HG02759 (cell line): ENCODE results near the gene SLC10A3.
"Not testable (repeated sequence)": the region's sequence is repeated elsewhere in the genome, so short reads cannot be mapped to it uniquely, and the experiment has no call there.

Experiments
- ATAC-seq: cut with Tn5 transposase; IDR thresholded peaks from one replicate; pipeline ENCODE4 v1.9.1; 2021; ENCODE audit warnings: mild to moderate bottlenecking, moderate library complexity; ENCODE audit not compliant: unreplicated experiment

SLC10A3 gene

DNA sequence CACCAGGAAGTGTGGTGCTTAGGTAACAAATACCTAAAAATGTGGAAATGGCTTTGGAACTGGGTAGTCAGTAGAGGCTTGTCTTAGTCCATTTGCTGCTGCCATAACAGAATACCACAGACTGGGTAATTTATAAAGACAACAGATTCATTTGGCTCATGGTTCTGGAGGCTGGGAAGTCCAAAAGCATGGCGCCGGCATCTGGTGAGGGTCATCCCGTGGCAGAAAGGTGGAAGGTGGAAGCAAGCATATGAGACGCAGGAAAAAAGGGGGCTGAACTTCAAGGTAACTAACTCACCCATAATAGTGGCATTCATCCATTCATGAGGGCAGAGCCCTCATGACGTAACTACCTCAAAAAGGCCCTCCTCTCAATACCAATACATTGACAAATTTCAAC is 19.0 kb upstream of the SLC10A3 start:
- ATAC-seq, result no peak

DNA sequence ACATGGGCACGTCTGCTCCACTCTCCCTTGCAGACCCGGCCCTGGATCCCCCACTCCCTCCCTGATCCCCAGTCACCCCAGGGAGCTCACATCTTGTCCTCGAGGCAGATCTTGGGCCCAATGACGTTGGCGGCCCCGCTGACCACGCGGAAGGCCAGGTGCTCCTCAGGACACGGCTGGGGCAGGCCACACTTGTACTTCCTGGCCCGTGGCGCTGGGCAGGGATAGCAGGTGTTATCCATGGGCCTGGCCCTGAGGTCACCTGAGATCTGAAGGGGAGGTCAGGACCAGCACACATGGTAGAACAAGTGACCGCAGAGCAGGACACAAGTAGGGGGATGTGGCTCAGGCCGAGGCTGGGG is 17.9 kb upstream of the SLC10A3 start:
- no peak for ATAC-seq

DNA sequence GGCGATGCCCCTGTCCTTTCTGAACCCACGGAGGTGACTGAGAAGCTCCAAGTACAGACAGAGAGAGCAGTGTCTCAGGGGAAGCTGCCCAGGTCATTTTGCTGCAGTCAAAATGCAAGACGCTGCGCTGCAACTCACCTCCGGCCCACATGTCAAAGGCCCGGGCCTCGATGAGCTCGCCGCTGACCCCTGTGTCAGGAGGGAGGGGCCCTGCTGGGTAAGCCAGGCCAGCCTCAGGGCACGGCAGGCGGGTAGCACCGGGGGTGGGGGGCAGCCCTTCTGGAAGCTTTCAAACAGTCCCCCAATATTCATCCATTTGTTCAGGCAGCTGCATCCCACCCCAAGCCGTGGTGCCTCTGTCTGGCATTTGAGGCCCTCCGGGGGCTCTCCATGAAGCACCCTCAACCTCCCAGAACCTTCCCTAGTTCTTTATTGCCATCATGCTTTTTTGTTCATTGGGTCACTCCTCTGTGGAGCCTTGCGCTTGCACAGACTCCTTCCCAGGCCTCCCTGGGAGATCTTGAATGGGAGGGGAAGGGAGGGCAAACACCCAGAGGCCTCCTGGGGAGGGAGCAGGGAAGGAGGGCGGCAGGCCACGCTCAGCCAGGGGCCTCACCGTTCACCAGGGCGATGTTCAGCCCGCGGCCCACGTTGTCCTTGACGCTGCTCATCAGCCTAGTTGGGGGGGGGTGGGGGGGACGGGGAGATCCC is 17.4 kb upstream of the SLC10A3 start:
- ATAC-seq, result no peak

DNA sequence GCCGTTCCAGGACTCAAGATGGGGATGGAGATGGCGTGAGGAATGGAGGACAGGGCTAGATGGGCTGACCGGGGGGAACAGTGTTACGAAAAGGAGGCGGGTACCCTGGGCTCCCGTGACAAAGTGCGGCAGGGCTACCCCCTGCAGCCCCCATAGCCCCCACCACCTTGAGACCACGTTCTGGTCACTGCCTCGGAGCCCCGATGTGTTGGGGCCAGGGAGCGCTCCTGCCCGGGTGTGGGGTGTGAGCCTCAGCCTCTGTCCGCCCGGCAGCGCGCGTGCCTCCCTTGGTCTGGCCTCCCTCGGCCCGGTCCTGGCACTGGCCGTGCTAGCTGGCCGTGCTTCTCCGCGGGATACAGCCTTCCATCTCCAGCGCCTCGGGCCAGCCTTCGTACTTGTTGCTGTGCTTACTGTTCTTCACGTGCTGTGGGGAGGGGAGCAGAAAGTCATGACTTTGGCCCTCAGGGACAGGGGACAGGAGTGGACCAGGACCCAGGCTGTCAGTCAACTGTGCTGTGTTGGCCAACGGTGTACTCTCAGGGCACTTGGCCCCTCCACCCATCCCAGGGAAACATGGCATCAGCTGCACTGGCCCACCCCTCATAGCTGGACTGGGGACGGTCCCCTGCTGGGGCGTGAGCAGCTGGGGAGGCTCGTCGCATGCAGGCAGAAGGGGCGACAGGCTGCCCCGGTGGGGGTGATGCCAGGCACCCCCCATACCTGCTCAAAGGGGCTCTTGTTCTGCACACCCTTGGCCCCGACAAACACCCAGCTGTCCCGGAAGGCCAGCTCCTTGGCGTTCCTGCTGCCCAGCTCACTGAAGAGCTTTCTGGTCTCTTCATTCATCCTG is 16.3 kb upstream of the SLC10A3 start:
- ATAC-seq, result no peak

DNA sequence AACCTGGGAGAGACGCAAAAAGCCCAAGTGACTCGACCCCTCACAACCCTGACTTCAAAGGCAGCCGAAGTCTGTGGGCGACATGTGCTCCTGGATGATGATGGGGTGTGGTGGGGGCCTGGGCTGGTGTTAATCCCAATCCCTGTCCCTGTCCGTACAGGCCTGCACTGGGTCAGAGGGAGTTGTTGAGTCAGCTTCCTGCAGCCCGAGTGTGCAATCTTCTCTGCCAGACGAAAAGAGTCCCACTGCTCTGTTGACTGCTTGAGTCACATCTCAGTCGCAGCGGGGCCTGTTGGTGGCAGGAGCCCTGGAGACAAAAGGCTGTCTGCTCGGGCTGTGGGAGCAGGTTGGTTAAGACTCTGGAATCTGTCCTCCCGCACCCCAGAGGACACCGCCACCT is 15.3 kb upstream of the SLC10A3 start:
- no peak for ATAC-seq

DNA sequence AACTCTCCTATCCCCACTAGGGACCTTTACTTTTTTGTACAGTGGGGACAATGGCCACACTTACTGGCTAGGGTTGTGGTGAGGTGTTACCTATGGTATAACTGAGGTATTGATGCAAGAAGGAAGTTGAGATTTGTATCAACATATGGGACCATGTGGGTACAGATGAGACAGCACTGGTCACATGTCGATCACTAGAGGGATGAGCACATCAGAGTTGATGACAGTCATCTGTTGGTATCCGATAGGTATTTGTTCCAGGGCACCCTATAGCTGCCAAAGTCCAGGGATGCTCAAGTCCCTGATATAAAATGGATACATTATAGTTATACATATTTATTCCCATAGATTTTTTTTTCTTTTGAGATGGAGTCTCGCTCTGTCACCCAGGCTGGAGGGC is 12.6 kb upstream of the SLC10A3 start:
- ATAC-seq, result no peak

DNA sequence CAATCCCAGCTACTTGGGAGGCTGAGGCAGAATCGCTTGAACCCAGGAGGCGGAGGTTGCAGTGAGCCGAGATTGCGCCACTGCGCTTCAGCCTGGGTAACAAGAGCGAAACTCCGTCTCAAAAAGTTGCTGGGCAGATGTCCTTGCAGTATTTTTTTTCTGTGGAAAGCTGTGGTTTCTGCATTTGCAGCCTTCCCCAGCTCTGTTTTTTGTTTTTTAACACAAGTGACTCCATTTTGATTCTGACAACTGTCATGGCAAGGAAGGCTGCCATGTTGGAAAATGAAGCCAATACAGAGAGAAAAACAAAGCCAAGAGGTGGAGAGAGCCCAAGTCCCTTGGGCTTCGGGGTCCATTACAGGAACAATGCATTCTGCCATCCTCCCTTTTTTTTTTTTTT is 11.7 kb upstream of the SLC10A3 start:
- no peak for ATAC-seq

DNA sequence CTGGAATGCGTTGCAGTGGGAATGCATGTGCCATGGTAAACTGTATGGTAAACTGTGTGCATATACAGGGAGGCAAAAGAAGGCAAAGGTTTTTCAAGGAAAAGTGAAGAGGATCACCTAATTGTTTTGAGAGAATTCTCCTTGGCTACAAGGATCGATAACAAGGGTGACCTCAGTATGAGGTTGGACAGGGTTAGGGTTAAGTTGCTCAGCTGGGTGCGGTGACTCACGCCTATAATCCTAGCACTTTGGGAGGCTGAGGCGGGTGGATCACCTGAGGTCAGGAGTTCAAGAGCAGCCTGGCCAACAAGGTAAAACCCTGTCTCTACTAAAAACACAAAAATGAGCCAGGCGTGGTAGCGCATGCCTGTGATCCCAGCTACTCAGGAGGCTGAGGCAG is 11.0 kb upstream of the SLC10A3 start:
- ATAC-seq, result not testable (repeated sequence)

DNA sequence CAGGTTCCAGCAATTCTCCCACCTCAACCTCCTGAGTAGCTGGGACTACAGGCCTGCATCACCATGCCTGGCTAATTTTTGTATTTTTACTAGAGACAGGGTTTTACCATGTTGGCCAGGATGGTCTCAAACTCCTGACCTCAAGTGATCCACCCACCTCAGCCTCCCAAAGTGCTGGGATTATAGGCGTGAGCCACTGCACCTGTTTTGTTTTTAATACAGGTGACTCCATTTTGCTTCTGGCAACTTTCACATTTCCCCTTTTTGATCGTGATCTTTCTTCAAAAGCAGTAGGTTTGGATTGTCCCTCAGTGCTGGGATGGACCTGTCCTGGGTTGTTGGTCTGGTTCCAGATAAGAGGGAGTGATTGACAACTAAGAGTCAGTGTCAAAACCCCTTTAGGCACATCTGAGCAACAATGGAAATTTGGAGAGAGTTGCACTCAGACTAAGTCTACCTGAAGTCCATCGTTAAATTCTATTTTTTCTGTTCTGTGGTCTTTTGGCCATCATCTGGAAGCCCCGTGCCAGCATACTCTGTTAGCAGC is 6.2 kb upstream of the SLC10A3 start:
- not testable (repeated sequence) for ATAC-seq

DNA sequence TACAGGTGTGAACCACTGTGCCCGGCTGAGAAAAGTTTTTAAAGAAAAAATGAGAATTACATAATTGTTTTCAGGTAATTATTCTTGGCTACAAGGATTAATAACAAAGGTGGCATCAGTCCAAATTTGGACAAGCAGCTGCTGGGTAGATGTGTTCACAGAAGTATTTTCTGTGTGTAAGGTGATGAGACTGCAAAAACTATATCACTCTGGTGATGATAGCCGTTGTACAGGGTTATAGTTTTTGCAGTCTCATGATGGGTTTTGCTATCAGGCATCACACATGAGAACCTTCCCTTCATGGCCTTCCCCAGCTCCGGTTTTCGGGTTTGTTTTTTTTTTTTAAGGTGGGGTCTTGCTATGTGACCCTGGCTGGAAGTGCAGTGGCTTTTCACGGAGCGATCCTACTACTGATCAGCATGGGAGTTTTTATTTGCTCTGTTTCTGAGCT is 5.1 kb upstream of the SLC10A3 start:
- ATAC-seq, result no peak

DNA sequence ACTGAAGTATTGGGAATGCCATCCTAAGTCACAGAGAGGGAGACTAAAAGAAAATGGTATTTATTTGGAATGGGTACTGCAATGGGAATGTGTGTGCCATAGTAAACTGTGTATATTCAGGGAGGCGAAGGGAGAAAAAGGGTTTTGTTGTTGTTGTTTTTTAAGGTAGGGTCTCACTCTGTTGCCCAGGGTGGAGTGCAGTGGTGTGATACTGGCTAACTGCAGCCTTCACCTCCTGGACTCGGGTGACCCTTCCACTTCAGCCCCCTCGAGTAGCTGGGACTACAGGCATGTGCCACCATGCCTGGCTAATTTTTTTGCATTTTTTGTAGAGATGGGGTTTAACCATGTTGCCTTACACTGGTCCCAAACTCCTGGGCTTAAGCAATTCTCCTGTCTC is 4.3 kb upstream of the SLC10A3 start:
- ATAC-seq, result no peak

DNA sequence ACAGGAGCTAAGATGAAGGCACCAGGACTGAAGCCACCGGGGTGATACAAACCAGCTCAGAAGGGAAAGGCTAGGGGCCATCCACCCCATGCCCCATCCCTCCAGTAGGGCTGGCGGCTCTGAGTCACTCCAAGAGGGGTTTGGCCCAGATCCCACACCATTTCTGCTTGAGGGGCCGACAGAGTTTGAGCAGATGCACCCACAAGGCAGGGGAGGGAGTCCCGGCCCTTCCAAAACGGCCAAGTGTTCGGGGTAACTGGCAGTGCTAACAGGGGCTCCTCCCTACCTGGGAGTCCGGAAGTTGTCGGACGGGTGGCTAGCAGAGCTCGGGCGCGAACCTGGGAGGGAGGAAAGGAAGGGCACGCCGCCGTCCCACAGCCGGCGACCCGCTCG is 412 bp downstream of the SLC10A3 start:
- ATAC-seq, result peak; percentile 26

DNA sequence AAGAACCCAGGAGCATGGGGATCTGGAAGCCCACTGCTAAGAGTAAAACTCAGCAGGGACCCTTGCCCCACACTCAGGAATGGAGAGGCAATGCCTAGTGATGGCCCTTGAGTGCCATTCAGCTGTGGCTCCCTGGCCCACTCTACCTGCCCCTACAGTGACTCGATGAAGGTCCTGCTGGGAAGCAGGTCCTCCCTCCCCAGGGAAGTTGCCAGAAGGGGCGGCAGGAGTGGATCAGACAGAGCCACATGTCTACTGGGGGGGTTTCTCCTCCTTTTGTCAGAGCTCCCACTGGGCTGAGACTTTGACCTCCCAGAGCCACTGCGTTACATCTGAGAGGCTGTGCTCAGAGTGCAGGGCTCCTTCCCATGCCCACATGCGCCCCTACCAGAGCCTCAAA is 1.2 kb downstream of the SLC10A3 start:
- ATAC-seq, result no peak

DNA sequence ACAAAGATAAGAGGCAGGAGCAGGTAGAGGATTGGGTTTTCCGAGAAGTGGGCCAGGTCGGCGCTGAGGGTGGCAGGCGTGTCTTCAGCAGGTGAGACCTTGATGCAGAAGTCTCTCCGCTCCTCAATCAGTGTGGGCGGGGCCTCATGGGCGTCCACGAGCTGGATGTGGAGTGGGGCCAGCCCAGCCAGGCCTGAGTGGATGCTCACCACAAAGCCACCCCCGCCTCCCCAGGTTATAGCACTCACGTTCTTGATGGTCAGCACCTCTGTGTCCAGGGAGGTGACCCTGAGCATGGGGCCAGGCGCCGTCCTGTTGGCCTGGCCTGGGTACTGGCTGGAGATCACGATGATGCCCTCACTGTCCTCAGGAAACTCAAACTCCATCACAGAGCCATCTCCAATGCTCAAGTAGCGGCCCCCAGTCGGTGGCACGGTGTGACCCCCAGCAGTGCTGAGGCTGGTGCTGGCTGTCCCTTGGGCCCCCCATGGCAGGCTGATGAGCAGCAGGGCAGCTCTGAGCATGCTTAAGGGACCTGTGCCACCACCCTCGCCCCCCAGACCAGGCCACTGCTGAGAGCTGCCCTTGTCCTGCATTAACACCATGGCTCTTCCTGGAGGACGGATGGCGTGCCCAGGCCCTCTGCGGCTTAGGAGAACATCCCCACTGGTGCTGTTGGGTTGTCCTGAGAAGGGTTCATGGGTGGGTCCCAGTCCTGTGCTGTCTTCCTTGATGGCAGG is 1.9 kb downstream of the SLC10A3 start:
- no peak for ATAC-seq

DNA sequence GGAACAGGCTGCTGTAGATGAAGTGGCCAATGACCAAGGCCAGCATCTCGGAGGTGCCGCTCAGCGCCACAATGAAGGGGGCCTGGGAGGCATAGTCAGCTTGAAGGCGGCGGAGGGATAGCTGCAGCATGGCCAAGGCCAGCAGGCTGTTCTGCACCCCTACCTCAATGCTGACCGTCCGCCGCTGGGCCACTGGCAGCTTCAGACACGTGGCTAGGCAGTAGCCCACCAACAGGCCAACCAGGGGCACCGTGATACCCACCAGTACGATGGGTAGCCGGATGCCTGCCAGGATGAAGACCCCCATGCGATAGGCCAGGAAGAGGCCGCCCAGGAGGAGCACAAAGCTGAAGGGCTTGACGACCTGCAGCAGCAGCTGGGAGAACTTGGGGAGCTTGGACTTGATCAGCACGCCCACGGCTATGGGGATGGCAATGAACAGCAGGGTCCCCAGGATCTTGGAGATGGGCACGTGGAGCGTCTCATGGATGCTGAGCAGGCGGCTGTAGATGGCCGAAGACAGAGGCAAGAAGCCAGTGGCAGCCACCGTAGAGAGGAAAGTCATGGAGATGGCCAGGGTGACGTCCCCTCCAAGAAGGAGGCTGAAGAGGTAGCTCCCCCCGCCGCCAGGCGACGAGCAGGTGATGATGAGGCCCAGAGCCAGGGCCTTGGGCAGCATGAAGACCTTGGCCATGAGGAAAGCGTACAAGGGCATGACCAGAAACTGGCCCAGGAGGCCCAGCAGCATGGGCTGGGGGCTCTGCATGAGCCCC is 2.7 kb downstream of the SLC10A3 start:
- no peak for ATAC-seq

DNA sequence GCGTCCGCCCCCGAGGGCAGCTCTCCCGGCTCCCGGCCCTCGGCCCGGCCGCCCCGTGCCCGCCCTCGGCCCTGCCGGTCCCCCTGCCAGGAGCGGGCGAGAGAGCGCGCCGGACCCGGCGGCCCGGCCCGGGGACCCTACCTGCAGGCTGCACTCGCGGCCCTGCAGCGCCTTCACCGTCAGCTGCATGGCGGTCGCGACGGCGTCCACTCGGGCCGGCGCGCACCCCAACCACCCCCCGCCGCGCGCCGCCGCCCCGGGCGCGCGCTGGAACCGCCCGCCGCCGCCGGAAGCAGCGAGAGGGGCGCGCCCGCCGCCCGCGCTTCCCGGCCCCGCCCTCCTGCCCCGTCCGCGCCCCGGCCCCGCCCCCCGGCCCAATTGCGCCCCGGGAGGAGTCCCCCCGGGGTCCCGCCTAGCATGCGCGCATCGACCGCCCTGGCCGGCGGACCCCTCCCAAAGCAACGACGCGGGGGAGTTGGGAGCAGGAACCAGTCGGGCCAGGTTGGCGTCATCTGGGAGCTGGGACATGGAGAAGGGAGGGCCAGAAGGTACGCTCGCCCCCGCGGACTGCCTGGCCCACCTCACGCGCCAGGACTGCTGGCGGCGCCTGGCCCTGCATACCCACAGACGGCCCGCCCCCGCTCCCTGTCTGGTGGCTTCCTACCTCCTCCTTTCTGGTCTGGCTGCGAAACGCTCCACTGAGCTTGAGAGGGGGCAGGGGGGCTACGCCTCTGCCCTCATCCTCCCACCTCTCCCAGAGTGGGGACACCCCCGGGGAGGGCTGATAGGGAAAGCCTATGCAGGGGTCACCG is 3.8 kb downstream of the SLC10A3 start, which contains the start of gene UBL4A:
UBL4A (minus strand) TSS at position 220 of the 812 bp plus-strand sequence; CDS start at position 189, 31 bp downstream.
- peak; percentile 38 for ATAC-seq

DNA sequence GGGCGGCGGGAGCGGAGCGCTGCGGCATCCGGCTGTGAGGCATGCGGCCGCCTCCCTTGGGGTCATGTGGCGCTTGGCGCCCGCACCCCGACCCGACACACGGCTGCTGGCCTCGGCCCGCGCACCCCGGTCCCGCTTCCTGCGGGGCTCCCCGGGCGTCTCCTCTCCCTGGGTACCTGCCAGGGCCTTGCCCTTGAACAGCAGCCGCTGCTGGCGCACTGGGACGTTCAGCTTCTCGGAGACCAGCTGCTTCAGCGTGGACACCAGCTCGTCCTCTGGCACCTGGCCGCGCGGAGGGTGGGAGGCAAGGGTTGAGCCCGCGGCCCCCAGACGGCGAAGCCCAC is 4.4 kb downstream of the SLC10A3 start:
- ATAC-seq, result no peak

DNA sequence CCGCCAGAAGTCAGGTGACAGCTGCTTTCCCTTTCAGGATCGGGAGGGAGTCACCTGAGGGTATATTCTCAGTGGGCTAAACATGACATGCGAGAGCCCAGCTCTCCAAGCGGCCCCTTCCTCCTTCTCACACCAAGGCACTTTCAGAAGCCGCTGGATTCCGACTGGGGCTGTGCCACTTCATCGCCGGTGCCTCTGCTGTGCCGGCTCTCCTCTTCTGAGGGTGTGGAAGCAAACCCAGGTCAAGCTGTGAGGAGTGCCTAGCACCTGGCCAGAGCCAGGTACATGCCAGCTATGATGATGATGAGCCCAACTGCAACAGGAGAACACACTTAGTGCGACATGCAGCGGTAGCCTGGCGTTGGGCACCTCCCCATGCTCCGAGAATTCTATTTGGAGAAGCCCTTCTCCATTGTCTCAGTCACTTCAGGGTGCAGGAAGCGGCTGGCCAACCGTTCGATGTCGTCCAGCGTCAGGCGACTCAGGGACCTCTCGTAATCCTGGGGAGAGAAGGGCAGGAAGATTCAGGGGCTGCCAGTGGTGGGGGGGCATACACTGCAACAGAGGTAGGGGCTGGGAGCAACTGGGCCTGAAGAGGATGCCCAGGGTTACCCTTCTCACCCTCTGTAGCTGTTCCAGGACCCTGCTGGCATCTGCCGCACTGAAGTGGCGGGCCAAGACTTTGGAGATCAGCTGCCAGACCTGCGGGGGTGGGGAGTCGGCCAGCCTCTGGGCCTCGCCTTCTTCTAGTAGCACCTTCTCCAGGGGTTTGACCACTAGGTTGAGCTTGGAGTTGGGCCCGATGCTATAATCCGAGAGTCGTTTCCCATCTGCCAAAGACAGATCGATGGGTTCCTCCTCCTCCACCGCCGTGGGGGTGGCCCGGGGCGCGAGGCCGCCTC is 5.0 kb downstream of the SLC10A3 start:
- ATAC-seq, result no peak
